T-helper 17 cell (primary cell): ENCODE results near the gene RIMS1. TPM values are rescaled to one million over a fixed set of nuclear protein-coding genes. Genes with fewer than 3 reads are reported as not detected.
A peak's percentile ranks its signal among the peaks of the same experiment; 100 is the strongest.

Experiments used
- ATAC-seq: fragments of 150-1000 bp; cut with Tn5 transposase; 2 replicates; pipeline ENCODE4 v1.10.0; 2021; ENCODE audit warnings: mild to moderate bottlenecking, moderate library complexity
- DNase-seq, 3 donors: peaks; one replicate each; pipeline versions ENCODE4 v3.0.0 to v3.0.0-alpha.2; 2020 to 2021
- H3K9me3 ChIP-seq: one replicate; pipeline ENCODE4 v1.7.0; 2013; ENCODE audit warnings: low read length, mild to moderate bottlenecking; ENCODE audit not compliant: control insufficient read depth, poor library complexity, severe bottlenecking
- H3K27ac Mint-ChIP-seq: one replicate; pipeline ENCODE4 v1.8.0; 2022; ENCODE audit warnings: mild to moderate bottlenecking, moderate library complexity, mixed read lengths
- H3K27me3 Mint-ChIP-seq: one replicate; pipeline ENCODE4 v1.8.0; 2022; ENCODE audit warnings: mixed read lengths
- H3K36me3 Mint-ChIP-seq: one replicate; pipeline ENCODE4 v1.8.0; 2022; ENCODE audit warnings: low read depth, mixed read lengths
- H3K4me1 Mint-ChIP-seq: one replicate; pipeline ENCODE4 v1.8.0; 2022; ENCODE audit warnings: mild to moderate bottlenecking, mixed read lengths
- H3K4me3 Mint-ChIP-seq: one replicate; pipeline ENCODE4 v1.8.0; 2022; ENCODE audit warnings: mild to moderate bottlenecking, moderate library complexity, mixed read lengths
- total RNA-seq, 4 donors: library from RNA in 2 of 4; stranded (reverse) in 2 of 4; gene quantifications; one replicate each; pipeline ENCODE4 v1.2.3 and lab custom pipeline; 2022 to 2026

RIMS1 gene
- total RNA-seq, 2 donors from 2014 or later, result not detected

- Mint-ChIP-seq H3K27ac (no peak overlapping the region), H3K4me3 (no peak overlapping the region), H3K27me3 (peaks cover 16% of the 10 kb centered on the region), H3K36me3 (no peaks in the 10 kb centered on the region), H3K4me1 (no peaks in the 10 kb centered on the region)
- no peak for ATAC-seq
- no peak for DNase-seq
- H3K9me3 ChIP-seq, result no peaks in the 10 kb centered on the region
These were observed 481.1 kb downstream of the RIMS1 start for GRCh38 chr6:72367439-72367838.

- Mint-ChIP-seq H3K27ac (no peak overlapping the region), H3K4me1 (no peaks in the 10 kb centered on the region), H3K4me3 (no peak overlapping the region), H3K27me3 (peaks cover 5% of the 10 kb centered on the region), H3K36me3 (no peaks in the 10 kb centered on the region)
- DNase-seq (no peak), ATAC-seq (no peak)
- H3K9me3 ChIP-seq, result no peaks in the 10 kb centered on the region
These were observed 485.1 kb downstream of the RIMS1 start for GRCh38 chr6:72371473-72371872.

GRCh38 chr6:72374172-72374571 is 487.8 kb downstream of the RIMS1 start:
- no peak overlapping the region for H3K27ac Mint-ChIP-seq
- ATAC-seq (no peak), DNase-seq (no peak)
- no peak overlapping the region for H3K4me3 Mint-ChIP-seq
- no peaks in the 10 kb centered on the region for H3K36me3 Mint-ChIP-seq
- no peaks in the 10 kb centered on the region for H3K4me1 Mint-ChIP-seq
- peaks cover 5% of the 10 kb centered on the region for H3K27me3 Mint-ChIP-seq
- H3K9me3 ChIP-seq, result no peaks in the 10 kb centered on the region

GRCh38 chr6:72374857-72375256 is 488.5 kb downstream of the RIMS1 start:
- no peaks in the 10 kb centered on the region for H3K9me3 ChIP-seq
- no peak overlapping the region for H3K4me3 Mint-ChIP-seq
- no peak for DNase-seq
- H3K27ac Mint-ChIP-seq, result no peak overlapping the region
- H3K4me1 Mint-ChIP-seq, result no peaks in the 10 kb centered on the region
- no peak for ATAC-seq
- peaks cover 5% of the 10 kb centered on the region for H3K27me3 Mint-ChIP-seq
- no peaks in the 10 kb centered on the region for H3K36me3 Mint-ChIP-seq

- no peaks in the 10 kb centered on the region for H3K4me1 Mint-ChIP-seq
- H3K36me3 Mint-ChIP-seq, result no peaks in the 10 kb centered on the region
- H3K9me3 ChIP-seq, result no peaks in the 10 kb centered on the region
- H3K27ac Mint-ChIP-seq, result no peak overlapping the region
- ATAC-seq (no peak), DNase-seq (no peak)
- H3K27me3 Mint-ChIP-seq, result peaks cover 5% of the 10 kb centered on the region
- H3K4me3 Mint-ChIP-seq, result no peak overlapping the region
These were observed 490.4 kb downstream of the RIMS1 start for GRCh38 chr6:72376736-72377135.

- Mint-ChIP-seq H3K27ac (no peak overlapping the region), H3K4me3 (no peak overlapping the region), H3K36me3 (peaks cover 2% of the 10 kb centered on the region), H3K27me3 (peaks cover 8% of the 10 kb centered on the region), H3K4me1 (no peaks in the 10 kb centered on the region)
- ATAC-seq (no peak), DNase-seq (no peak)
- H3K9me3 ChIP-seq, result no peaks in the 10 kb centered on the region
These were observed 494.7 kb downstream of the RIMS1 start for GRCh38 chr6:72381076-72381475.

- peak overlapping the region; percentile 19 for H3K4me3 Mint-ChIP-seq
- H3K36me3 Mint-ChIP-seq, result peaks cover 2% of the 10 kb centered on the region
- H3K4me1 Mint-ChIP-seq, result no peaks in the 10 kb centered on the region
- no peak overlapping the region for H3K27ac Mint-ChIP-seq
- peaks cover 21% of the 10 kb centered on the region for H3K27me3 Mint-ChIP-seq
- DNase-seq, result no peak
- no peak for ATAC-seq
- no peaks in the 10 kb centered on the region for H3K9me3 ChIP-seq
These were observed 496.5 kb downstream of the RIMS1 start for GRCh38 chr6:72382602-72383529.

- H3K4me3 Mint-ChIP-seq, result no peak overlapping the region
- ATAC-seq, result no peak
- peaks cover 33% of the 10 kb centered on the region for H3K27me3 Mint-ChIP-seq
- peaks cover 2% of the 10 kb centered on the region for H3K36me3 Mint-ChIP-seq
- no peaks in the 10 kb centered on the region for H3K9me3 ChIP-seq
- no peak for DNase-seq
- peak overlapping the region; percentile 64 for H3K27ac Mint-ChIP-seq
- H3K4me1 Mint-ChIP-seq, result peaks cover 3% of the 10 kb centered on the region
These were observed 500.0 kb downstream of the RIMS1 start for GRCh38 chr6:72386324-72386723.

GRCh38 chr6:72389698-72390097 is 503.3 kb downstream of the RIMS1 start:
- no peak for DNase-seq
- Mint-ChIP-seq H3K27me3 (peaks cover 25% of the 10 kb centered on the region), H3K4me3 (no peak overlapping the region), H3K27ac (no peak overlapping the region), H3K36me3 (no peaks in the 10 kb centered on the region), H3K4me1 (peaks cover 3% of the 10 kb centered on the region)
- H3K9me3 ChIP-seq, result no peaks in the 10 kb centered on the region
- ATAC-seq, result no peak

- ATAC-seq, result no peak
- DNase-seq, result no peak
- no peaks in the 10 kb centered on the region for H3K9me3 ChIP-seq
- Mint-ChIP-seq H3K36me3 (no peaks in the 10 kb centered on the region), H3K4me3 (no peak overlapping the region), H3K27me3 (peaks cover 24% of the 10 kb centered on the region), H3K4me1 (peaks cover 3% of the 10 kb centered on the region), H3K27ac (no peak overlapping the region)
These were observed 504.2 kb downstream of the RIMS1 start for GRCh38 chr6:72390548-72390947.

GRCh38 chr6:72401865-72402264 is 515.5 kb downstream of the RIMS1 start:
- Mint-ChIP-seq H3K36me3 (peaks cover 1% of the 10 kb centered on the region), H3K4me3 (no peak overlapping the region)

GRCh38 chr6:72403413-72403812 is 517.1 kb downstream of the RIMS1 start:
- H3K27ac Mint-ChIP-seq, result no peak overlapping the region
- no peak overlapping the region for H3K4me3 Mint-ChIP-seq
- H3K27me3 Mint-ChIP-seq, result peaks cover 18% of the 10 kb centered on the region
- H3K4me1 Mint-ChIP-seq, result peaks cover 2% of the 10 kb centered on the region
- no peaks in the 10 kb centered on the region for H3K9me3 ChIP-seq
- DNase-seq (no peak), ATAC-seq (no peak)
- H3K36me3 Mint-ChIP-seq, result peaks cover 3% of the 10 kb centered on the region

More at GRCh38 chr6:72401865-72402264, 515.5 kb downstream of the RIMS1 start:
- H3K9me3 ChIP-seq, result no peaks in the 10 kb centered on the region
- peaks cover 16% of the 10 kb centered on the region for H3K27me3 Mint-ChIP-seq
- peaks cover 2% of the 10 kb centered on the region for H3K4me1 Mint-ChIP-seq
- no peak overlapping the region for H3K27ac Mint-ChIP-seq
- no peak for DNase-seq
- no peak for ATAC-seq

GRCh38 chr6:72406517-72406916 is 520.2 kb downstream of the RIMS1 start:
- Mint-ChIP-seq H3K4me3 (no peak overlapping the region), H3K27ac (peak overlapping the region; percentile 6)
- no peak for DNase-seq

GRCh38 chr6:72410769-72411168 is 524.4 kb downstream of the RIMS1 start:
- H3K4me3 Mint-ChIP-seq, result no peak overlapping the region
- ATAC-seq, result no peak
- peaks cover 31% of the 10 kb centered on the region for H3K27me3 Mint-ChIP-seq
- H3K27ac Mint-ChIP-seq, result no peak overlapping the region
- peaks cover 2% of the 10 kb centered on the region for H3K4me1 Mint-ChIP-seq
- peaks cover 3% of the 10 kb centered on the region for H3K36me3 Mint-ChIP-seq
- H3K9me3 ChIP-seq, result no peaks in the 10 kb centered on the region
- DNase-seq, result no peak

More at GRCh38 chr6:72406517-72406916, 520.2 kb downstream of the RIMS1 start:
- Mint-ChIP-seq H3K4me1 (peaks cover 2% of the 10 kb centered on the region), H3K27me3 (peaks cover 12% of the 10 kb centered on the region), H3K36me3 (peaks cover 3% of the 10 kb centered on the region)
- H3K9me3 ChIP-seq, result no peaks in the 10 kb centered on the region
- no peak for ATAC-seq
